Mucosa of gallbladder (tissue), 1 donor: ENCODE results near the gene NBEAL2. TPM values are rescaled to one million over a fixed set of nuclear protein-coding genes. Genes with fewer than 3 reads are reported as not detected.
A peak's percentile ranks its signal among the peaks of the same experiment; 100 is the strongest.

ENCODE experiments used
- DNase-seq: peaks from one replicate; pipeline ENCODE4 v3.0.0-alpha.2; 2020; ENCODE audit warnings: low spot score
- total RNA-seq: library from RNA; stranded (reverse); gene quantifications from one replicate; pipeline ENCODE4 v1.2.1, GENCODE V29; 2021
- donor health status: DM: no; HTN: no; CAD: no.

NBEAL2 gene, protein sequence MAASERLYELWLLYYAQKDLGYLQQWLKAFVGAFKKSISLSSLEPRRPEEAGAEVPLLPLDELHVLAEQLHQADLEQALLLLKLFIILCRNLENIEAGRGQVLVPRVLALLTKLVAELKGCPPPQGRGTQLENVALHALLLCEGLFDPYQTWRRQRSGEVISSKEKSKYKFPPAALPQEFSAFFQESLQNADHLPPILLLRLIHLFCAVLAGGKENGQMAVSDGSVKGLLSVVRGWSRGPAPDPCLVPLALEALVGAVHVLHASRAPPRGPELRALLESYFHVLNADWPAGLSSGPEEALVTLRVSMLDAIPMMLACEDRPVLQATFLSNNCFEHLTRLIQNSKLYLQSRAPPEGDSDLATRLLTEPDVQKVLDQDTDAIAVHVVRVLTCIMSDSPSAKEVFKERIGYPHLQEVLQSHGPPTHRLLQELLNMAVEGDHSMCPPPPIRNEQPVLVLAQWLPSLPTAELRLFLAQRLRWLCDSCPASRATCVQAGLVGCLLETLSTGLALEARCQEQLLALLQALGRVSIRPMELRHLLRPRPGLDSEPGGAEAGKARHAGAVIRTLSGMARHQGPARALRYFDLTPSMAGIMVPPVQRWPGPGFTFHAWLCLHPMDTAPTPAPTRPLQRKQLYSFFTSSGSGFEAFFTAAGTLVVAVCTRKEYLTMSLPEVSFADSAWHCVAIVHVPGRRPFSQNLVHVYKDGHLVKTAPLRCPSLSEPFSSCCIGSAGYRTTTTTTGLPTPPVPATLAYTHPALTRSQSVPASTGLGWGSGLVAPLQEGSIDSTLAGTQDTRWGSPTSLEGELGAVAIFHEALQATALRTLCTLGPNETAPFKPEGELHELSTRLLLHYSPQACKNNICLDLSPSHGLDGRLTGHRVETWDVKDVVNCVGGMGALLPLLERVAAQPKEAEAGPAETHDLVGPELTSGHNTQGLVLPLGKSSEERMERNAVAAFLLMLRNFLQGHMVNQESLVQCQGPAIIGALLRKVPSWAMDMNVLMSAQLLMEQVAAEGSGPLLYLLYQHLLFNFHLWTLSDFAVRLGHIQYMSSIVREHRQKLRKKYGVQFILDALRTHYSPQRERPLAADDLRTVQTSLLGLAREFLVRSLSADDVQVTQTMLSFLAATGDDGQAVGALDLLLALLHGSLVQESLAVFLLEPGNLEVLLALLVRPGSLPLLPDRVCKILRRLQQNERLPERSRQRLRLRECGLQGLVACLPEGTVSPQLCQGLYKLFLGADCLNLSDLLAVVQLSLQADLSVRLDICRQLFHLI (N-terminal part only)
- total RNA-seq = 150 TPM

DNA sequence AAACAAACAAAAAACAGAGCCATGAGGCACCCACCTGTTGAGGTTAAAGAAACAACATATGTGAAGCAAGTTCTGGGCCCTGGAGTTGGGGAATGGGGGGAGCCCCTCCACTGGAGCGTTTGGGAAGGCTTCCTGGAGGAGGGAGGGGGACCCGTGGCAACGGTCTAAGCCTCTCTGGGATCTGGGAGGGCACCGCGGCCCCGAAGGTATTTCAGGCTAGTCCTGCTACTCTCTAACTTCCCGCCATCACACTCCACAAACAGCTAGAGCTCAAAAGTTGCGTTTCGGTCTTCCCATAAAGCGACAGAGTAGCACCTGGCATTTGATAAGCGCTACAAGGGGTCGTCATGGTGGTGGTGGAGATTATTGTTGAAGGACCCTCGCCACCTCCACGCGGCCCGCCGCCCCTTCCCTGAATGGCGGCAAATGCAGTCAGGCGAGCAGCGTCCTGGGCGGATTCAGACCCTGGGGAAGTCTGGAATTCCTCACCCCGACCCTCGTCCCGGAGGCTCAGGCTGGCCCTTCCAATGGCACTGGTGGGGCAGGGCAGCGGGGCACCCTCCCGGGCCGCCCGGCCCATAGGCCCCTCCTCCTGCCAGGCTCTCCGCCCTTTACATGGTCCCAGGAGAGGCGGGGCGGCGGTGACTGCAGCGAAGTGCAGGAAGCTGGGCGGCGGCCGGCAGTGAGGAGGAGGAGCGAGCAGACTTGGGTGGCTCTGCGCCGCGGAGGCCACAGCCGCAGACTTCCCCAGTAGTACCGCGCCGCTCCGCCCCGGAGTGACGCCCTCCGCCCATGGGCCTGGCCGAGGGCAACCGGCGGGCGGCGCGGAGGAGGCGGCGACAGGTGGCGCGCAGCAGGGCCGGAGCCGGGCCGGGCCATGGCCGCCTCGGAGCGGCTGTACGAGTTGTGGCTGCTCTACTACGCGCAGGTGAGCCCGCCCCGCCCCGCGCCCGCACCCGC, at the start of gene NBEAL2:
Gene NBEAL2 (plus strand): TSS at position 682 of the 960 bp plus-strand sequence. CDS start 196 bp downstream, at position 878.
- peak; percentile 96 for DNase-seq

DNA sequence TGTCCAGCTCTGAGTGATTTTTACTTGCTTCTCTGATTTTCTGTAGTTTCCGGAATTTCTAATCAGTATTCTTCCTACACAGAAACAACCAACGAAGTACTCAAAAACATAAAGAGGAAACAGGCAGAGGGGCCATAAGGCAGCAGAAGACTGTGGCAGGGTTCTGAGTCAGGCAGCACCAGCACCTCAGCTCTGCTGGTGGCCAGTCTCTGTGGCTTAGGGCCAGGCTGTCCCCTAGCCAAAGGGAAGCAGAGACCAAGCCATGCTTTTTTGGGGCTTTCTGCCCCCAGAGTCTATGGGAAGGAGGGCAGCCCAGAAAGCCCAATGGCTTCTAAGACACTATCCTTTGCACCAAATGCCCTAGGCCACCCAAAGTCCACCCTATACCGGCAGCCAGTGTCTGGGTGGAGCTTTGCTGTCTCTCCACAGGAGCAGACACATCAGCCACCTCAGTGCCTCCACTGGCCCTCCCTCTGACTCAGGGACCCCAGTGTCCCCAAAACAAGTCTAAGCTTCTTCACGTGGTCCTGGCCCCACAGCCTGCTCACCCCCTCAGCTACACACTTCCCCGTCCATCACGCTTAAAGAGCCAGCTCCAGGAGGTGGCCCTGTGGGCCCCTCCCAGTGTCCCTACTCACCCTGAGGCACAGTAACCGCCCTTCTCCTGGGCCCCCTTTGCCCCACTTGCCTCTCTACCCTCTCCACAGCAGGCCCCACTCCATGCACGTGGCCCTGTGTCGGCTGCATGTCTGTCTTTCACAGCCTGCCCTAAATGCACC, 49.1 kb upstream of the NBEAL2 start:
- DNase-seq = no peak

DNA sequence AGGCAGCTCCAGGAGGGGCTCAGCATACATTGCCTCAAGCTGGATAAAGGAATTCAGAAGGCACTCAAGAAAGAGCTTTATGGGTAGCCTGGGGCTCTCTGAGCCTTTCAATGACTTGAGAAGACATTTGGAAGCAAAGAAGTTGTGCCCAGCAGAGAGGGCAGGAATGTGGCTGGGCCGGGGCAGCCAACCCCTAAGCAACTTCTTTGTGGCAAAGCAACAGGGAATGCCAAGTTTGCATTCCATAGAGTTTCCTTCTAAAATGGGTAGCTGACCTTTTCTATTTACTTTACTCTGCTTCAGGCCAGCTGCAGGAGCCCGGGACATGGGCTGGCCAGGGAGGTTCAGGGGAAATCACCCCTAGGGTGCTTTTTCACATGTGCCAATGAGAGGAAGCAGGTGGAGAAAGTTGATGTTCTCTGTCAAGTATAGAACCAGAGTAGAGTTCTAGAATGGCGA, 48.5 kb upstream of the NBEAL2 start:
- DNase-seq = no peak

DNA sequence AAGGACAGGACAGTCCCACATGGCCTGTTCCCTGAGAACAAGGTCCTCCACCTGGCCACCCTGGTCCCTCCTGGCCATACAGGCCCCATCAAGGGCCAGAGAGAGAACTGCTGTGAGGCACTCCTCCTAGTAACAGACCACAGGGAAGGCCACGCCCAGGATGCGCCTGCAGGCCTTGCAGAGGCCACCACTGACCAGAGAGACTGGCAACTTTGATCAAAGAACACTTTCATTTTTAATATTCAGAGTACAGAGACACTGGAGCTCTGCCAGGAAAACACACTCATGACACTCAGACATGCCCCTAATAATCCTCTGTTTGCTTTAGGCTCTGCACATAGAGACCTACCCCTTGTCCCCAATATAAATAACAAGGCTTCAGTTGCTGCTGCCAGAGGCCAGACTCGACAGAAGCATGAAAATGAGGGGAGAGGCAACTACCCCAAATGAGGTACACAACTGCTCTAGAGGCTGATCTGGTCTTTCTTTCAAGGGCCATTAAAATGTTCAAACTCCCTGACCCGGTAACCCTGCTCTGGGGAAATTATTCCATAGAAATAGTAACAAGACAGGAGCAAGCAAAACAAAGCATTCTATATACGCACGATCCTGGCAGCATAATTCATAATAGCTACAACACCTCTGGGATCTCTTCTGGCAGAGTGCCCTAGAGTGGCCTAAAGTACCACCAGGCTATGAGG, 47.7 kb upstream of the NBEAL2 start:
- DNase-seq = peak; percentile 62

DNA sequence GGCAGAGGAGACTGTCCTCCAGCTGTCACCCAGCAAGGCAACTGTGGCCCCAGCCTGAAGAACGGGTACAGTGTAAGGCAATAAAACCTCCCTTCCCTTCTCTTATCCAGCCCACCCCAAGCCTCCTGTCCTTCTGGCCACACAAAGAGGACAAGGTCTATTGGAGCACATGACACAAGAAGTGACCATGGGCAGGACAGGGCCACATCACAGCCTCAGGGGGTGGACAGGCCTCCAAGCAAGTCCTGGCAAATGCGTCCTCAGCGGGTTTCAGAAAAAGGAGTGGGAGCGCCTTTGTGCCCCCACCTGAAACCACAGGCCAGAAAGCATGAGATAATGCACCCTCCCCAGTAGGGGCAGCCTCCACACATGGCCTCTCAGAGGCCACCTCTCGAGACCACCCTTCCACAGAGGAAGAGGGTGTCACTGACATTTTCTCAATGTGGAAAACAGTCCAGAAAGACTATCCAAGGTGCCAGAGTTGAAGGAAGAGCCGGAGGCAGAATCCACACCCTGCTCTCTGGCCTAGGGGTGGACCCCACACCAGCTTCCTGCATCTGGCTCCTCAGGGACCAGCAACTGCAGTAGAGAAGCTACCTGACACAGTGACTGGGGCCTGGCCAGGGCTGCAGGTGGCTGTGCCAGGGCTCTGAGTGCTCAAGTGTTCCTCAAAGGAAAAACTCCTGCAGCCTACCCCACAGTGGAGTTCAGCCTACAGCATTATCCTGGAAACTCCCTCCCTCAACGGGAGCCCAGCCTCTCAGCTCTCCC, 46.8 kb upstream of the NBEAL2 start:
- no peak for DNase-seq

DNA sequence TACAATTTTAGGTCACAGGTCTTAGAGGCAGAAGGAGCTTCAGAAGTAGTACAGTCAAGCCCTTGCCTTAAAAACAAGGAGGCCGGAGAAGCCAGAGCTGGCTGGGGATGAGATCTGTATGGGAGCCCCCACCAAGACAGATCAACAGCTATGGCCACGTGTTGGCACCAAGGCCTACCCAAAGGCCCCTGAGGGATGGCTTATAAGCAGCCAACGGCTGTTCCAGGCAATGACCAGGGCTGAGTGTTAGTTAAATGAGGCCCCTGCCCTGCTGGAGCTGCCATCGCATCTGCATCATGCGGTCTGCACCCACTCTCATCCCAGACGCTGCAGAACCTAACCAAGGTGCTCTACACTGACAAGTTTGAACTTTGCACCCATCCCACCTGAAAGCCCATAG, 46.2 kb upstream of the NBEAL2 start:
- no peak for DNase-seq

DNA sequence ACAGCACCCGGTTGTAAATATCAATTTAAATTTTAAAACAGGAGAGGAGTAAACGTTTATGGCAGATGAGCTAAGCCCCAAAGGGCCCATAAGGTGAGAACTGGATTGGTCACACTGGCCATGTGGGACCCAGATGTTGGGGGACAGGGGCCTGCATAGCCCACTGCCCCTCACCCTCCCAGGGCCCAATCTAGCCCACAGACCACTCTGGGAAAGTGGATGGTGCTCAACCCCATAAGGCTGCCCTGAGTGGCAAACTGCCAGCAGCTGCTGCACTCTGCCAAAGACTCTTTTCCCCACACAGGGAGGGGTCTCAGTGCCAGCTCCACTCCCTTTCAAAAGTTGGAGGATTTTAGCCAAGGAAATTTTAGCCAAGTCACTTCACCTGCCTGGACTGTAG, 45.4 kb upstream of the NBEAL2 start:
- DNase-seq = no peak

DNA sequence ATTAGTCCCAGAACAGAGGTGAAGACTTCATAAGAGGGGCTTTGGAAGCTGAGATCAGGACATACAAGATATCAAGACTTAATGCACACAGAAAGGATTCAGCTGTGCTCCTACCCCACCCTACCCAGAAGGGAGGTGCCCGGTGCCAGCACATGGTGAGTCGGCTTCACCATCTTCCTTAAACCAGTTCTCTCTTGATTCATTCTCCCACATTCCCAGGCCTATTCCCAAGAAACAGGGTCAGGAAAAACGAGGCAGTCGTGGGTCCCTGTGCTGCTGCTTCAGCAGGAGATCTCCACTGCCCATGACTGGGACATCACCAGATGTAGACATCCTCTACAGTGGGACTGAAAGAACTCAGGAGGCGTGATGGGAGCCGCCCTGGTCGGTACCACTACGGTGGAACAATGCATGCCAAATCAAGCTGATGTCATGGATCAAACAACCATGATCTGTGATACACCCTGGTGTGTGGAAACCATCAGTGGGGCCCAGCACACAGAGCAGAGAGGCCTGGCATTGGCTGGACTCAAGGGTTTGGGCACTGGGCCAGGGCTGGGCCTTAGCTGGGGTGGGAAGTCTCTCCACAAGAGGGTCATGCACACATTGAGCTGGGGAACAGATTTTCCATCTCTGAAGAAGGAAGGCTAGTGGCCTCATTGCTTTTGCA, 44.8 kb upstream of the NBEAL2 start:
- no peak for DNase-seq

DNA sequence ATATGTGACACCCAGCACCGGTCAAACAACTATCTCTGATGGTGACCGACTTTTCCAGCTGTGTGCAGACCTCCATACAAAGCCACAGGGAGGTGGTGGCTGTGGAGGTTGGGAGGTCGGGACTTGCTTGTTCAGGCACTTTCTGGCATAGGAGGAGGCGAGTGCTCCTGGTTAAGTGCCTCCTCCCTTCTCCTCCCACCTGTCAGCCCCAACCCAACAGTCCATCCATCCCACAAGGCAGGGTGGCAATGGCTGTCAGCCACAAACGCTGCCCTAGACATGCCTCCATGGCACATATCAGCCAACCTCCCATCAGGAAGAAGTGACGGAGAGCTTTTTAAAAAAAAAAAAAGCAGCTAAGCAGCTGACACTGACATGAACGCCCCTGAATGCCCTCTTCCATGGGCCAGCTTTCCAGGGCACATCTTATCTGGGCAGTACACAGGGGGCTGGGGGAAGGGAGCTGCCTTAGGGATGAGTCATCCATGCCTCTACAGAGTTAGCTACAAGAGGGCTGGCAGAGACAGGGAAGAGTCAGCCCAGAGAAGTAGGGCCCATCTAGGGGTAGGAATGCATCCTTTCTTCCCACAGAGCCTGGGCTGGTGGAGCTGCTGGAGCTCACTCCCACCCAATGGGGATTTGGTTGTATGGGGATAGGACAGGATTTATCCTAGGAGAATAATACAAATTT, 44.2 kb upstream of the NBEAL2 start:
- peak; percentile 95 for DNase-seq

DNA sequence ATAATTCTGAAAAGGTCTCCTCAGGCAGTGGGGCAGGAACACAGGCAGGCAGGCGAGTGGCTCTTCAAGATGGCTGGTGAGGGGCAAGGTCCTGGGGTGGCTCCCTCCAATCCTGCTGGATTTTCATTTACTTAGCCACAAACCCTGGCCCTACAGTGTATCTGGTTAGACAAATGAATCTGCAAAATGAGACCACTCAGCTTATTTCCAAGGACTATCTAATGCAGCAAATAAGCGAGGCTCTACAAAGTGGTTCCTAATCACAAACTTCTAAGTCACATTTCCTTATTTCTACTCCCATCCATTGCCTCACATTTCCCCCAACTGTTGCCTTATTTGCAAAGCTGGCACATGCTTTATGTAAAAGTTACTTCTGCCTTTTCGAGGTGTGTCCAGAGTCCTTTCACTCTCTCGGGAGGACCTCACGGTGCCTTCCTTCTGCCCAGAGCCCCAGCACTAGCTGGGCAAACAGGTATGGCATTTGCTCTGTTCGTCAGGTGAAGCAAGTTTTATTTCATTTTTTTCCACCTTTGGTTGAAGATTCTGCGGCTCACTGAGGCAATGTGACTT, 43.4 kb upstream of the NBEAL2 start:
- no peak for DNase-seq

DNA sequence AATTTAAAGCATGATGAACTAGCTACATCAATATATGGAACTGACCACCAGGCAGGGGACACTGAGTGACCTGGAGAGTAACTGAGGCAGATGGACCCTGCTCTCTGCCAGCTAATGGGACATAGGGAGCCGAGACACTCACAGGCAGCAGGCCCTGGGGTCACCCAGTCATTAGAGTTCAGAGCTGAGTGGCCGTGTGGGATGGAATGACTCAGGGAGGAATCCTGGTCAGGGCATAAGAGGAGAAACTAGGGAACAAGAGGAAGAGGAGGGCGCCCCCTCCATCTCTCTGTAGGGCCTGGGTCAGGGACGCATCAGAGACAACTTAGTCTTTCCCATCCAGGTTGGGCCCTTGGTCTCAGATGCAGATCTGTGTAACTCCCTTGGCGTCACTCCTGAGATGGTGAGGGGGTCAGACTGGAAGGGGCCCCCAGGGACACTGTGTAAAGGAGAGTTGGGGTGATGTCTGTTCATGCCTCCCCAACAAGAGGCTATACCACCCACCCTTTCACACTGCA, 42.7 kb upstream of the NBEAL2 start:
- DNase-seq = no peak

DNA sequence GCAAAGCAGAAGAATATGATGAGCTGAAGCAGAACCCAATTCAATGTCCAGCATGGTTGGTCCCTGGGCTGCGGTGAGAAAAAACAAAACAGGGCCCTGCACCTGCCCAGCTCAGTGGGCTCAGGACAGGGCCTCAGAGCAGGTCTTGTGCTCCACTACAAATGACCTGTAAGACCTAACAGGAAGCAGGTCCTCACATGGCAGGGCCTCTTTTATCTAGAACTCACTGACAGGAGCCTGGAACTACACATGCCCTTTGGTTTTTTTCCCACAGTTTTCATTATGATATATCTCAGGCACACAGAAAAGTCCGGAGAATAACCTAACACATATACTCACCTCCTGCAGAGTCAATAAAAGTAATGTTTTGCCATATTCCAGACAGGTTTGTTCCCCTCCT, 41.3 kb upstream of the NBEAL2 start:
- no peak for DNase-seq

DNA sequence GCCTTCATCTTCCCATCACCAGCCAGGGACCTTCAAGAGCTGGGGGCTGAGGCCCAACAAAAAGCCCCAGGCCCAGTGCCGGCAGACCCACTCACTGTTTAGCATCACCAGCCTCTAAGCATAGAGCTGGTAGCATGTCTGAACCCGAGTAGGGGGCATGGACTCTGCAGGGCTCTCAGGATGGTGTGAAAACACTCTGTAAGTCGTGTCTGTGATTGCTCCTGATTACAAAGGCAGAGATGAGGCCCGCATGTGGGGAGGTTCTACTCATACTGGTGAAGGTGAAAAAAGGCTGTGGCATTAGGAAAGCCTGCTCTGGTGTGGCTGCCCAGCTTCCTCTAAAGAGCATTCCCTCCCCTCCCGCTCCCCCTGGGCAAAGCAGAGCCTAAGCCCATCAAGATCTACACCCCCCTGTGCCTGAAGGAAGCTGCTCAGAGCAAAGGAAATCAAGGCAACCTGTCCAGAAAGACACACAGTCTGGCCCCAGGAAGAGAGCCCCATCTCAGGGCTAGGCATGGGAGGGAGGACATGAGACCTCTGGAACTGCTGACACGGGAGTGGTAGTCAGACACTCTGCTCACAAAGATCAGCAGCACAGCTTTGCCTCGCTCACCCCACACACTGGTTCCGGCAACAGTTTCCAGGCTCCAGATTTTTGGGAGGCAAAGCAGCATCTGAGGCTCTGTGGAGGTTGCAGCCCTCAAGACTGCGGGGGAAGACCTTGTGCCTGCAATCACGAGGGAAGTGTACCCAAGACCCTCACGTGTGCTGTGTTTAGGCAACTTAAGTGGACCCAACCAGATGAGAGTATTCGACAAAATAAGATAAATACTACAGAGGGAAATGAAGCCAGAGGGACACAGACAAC, 39.7 kb upstream of the NBEAL2 start:
- no peak for DNase-seq

DNA sequence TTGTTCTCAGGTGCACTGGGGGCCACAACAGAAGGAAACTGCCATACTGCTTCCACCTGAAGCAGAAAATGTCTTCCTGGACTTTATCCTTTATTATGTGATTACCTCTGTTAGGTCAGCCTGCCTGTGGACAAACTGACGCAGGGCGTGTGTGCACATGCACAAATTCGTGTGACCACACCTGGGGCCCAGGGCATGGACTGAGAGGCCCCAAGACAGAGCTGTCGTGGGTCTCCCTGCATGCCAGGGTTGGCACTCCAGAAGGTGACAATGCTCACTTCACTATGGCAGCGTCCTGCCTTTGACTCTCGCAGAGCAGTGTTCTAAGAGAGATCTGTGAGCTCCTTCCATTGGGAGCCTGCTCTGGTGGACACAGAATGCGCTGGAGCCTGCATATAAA, 37.4 kb upstream of the NBEAL2 start:
- DNase-seq = no peak

DNA sequence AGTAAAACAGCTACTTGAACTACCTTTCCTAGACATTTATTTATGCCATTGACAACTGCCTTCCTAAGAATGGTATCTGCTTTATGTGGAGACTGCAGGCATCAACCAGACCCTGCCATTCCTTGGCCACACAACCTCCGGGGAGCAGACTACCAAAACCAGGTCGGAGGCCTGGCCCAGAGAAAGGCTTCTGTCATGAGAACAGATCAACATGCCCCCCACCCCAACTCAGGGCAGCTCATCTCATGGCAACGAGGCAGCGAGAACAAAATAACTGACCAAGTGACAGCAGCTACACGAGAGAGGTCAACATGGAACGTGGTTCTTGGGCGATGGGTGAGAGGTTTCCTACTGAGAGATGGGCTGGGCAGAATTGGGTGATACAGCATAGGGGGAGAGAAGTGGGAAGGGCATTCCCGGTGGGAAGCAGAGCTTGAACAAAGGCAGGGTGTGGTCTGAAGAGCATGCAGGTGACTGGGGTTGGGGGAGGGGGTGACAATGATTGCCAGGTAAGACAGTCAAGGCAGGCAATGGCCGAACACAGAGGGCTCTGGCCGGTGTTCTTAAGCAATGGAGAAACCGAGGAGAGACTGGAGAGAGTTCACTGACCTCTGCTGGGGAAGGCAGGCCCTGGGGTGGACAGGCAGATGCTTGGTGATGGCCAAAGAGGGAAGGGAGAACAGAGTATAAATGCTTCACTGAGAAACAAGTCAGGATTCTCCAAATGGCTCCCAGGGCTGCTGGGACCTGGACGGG, 36.8 kb upstream of the NBEAL2 start:
- DNase-seq = no peak
